ENCODE results near the gene TNPO1.

The TNPO1 gene

GRCh38 chr5:72937517-72938061 lies 121.1 kb downstream of the TNPO1 start (continued):
- TF ChIP-seq ZNF184 (tag by site-specific recombination; IDR thresholded peaks at IDR 0.05): no peak
- no peak for TF ChIP-seq ZNF426 (tag by site-specific recombination; IDR thresholded peaks at IDR 0.05)

GRCh38 chr5:72938206-72938605 lies 121.7 kb downstream of the TNPO1 start:
- no peaks in the 10 kb centered on the region for H3K9me3 ChIP-seq (ENCODE audit: control insufficient read depth, insufficient read depth, low read depth, low read length)
- H3K4me1 ChIP-seq (ENCODE audit: control insufficient read depth, insufficient read depth, low read length): 0 out of 2 replicates have a peak, but pooled peaks cover 4% of the 10 kb centered on the region
- POLR2A ChIA-PET: no interaction called here
- TF ChIP-seq HOXA7 (CRISPR knock-in tag; IDR thresholded peaks at IDR 0.05; ENCODE audit: borderline replicate concordance): no peak
- no peak for TF ChIP-seq ZNF175 (tag by site-specific recombination; IDR thresholded peaks at IDR 0.05)
- no peak for TF ChIP-seq ZNF239 (tag by site-specific recombination; IDR thresholded peaks at IDR 0.05)
- no peak for TF ChIP-seq ZNF843 (tag by site-specific recombination; IDR thresholded peaks at IDR 0.05)
- TF ChIP-seq ZNF202 (tag by site-specific recombination; IDR thresholded peaks at IDR 0.05; ENCODE audit: borderline replicate concordance): no peak
- no peak for TF ChIP-seq SCRT1 (tag by site-specific recombination; IDR thresholded peaks at IDR 0.05; ENCODE audit: borderline replicate concordance)
- TF ChIP-seq ZBTB17 (tag by site-specific recombination; IDR thresholded peaks at IDR 0.05): no peak
- TF ChIP-seq ZNF416 (tag by site-specific recombination; IDR thresholded peaks at IDR 0.05): no peak
- no peak for TF ChIP-seq ZNF174 (tag by site-specific recombination; IDR thresholded peaks at IDR 0.05)
- TF ChIP-seq GLI2 (tag by site-specific recombination; IDR thresholded peaks at IDR 0.05; ENCODE audit: borderline replicate concordance, low read depth): no peak
- no peak for TF ChIP-seq ZNF248 (tag by site-specific recombination; IDR thresholded peaks at IDR 0.05)
- TF ChIP-seq ZNF585B (tag by site-specific recombination; IDR thresholded peaks at IDR 0.05): no peak
- TF ChIP-seq ZNF140 (tag by site-specific recombination; IDR thresholded peaks at IDR 0.05): no peak
- no peak for TF ChIP-seq INSM2 (tag by site-specific recombination; IDR thresholded peaks at IDR 0.05)
- no peak for TF ChIP-seq FEZF1 (tag by site-specific recombination; IDR thresholded peaks at IDR 0.05)
- TF ChIP-seq ZNF558 (tag by site-specific recombination; IDR thresholded peaks at IDR 0.05): no peak
- no peak overlapping the region for H3K27ac ChIP-seq (ENCODE audit: extremely low read depth, low read depth, low read length)
- CTCF ChIA-PET: no interaction called here
- no peak overlapping the region for H3K4me3 ChIP-seq (ENCODE audit: low read depth, low read length)
- no peaks in the 10 kb centered on the region for H3K36me3 ChIP-seq (ENCODE audit: control insufficient read depth in 2 of 2, insufficient read depth in 1 of 2, low read length in 2 of 2)

- H3K27ac ChIP-seq (ENCODE audit: extremely low read depth, low read depth, low read length): no peak overlapping the region
- no peak overlapping the region for H3K4me3 ChIP-seq (ENCODE audit: low read depth, low read length)
- ChIA-PET POLR2A (no interaction called here), CTCF (no interaction called here)
- 0 out of 2 replicates have a peak, but pooled peaks cover 4% of the 10 kb centered on the region for H3K4me1 ChIP-seq (ENCODE audit: control insufficient read depth, insufficient read depth, low read length)
- TF ChIP-seq ZNF530 (tag by site-specific recombination; IDR thresholded peaks at IDR 0.05; ENCODE audit: low read depth) (no peak), ZNF26 (tag by site-specific recombination; IDR thresholded peaks at IDR 0.05) (no peak), ZBTB21 (tag by site-specific recombination; IDR thresholded peaks at IDR 0.05) (no peak), ZNF677 (tag by site-specific recombination; IDR thresholded peaks at IDR 0.05) (no peak), ZNF121 (tag by site-specific recombination; IDR thresholded peaks at IDR 0.05) (no peak), PRDM1 (tag by site-specific recombination; IDR thresholded peaks at IDR 0.05) (no peak), ZNF2 (tag by site-specific recombination; IDR thresholded peaks at IDR 0.05) (no peak), ZNF560 (tag by site-specific recombination; IDR thresholded peaks at IDR 0.05; ENCODE audit: borderline replicate concordance) (no peak), ZBTB8A (tag by site-specific recombination; IDR thresholded peaks at IDR 0.05) (no peak), ZNF223 (tag by site-specific recombination; IDR thresholded peaks at IDR 0.05) (no peak), ZNF473 (tag by site-specific recombination; IDR thresholded peaks at IDR 0.05) (no peak), ZNF768 (tag by site-specific recombination; IDR thresholded peaks at IDR 0.05) (no peak)
- TF ChIP-seq, protein P1, sequence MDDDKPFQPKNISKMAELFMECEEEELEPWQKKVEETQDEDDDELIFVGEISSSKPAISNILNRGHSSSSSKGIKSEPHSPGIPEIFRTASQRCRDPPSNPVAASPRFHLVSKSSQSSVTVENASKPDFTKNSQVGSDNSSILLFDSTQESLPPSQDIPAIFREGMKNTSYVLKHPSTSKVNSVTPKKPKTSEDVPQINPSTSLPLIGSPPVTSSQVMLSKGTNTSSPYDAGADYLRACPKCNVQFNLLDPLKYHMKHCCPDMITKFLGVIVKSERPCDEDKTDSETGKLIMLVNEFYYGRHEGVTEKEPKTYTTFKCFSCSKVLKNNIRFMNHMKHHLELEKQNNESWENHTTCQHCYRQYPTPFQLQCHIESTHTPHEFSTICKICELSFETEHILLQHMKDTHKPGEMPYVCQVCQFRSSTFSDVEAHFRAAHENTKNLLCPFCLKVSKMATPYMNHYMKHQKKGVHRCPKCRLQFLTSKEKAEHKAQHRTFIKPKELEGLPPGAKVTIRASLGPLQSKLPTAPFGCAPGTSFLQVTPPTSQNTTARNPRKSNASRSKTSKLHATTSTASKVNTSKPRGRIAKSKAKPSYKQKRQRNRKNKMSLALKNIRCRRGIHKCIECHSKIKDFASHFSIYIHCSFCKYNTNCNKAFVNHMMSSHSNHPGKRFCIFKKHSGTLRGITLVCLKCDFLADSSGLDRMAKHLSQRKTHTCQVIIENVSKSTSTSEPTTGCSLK (tag by site-specific recombination; IDR thresholded peaks at IDR 0.05): no peak
- H3K9me3 ChIP-seq (ENCODE audit: control insufficient read depth, insufficient read depth, low read depth, low read length): no peaks in the 10 kb centered on the region
- no peaks in the 10 kb centered on the region for H3K36me3 ChIP-seq (ENCODE audit: control insufficient read depth in 2 of 2, insufficient read depth in 1 of 2, low read length in 2 of 2)
These were observed 123.6 kb downstream of the TNPO1 start for GRCh38 chr5:72940082-72940481.
